ENCODE results near the gene CPNE6.

GRCh38 chr14:24119691-24120090 is 48.3 kb downstream of the CPNE6 start:
- TF ChIP-seq TCF12 (IDR thresholded peaks at IDR 0.05; ENCODE audit: low read depth, low read length) (no peak), SIN3A (conservative IDR thresholded peaks at IDR 0.05 in 1 of 2, IDR thresholded peaks at IDR 0.05 in 1 of 2; ENCODE audit: low read depth in 1 of 2, low read length in 2 of 2) (no peak), CHD2 (IDR thresholded peaks at IDR 0.05; ENCODE audit: low read length) (no peak), BACH1 (IDR thresholded peaks at IDR 0.05; ENCODE audit: low read length) (no peak), POLR2A (IDR thresholded peaks at IDR 0.05; ENCODE audit: control extremely low read depth in 1 of 2, low read depth in 2 of 2, low read length in 2 of 2) (no peak), KDM4A (IDR thresholded peaks at IDR 0.05; ENCODE audit: low read depth, low read length, severe bottlenecking) (no peak), EZH2 (IDR thresholded peaks at IDR 0.05; ENCODE audit: low read depth, low read length, severe bottlenecking) (no peak), RAD21 (IDR thresholded peaks at IDR 0.05 in 1 of 2, conservative IDR thresholded peaks at IDR 0.05 in 1 of 2; ENCODE audit: low read depth in 2 of 2, low read length in 2 of 2) (no peak)

All from H1 (cell line).